Spleen (tissue), 11 donors: ENCODE results near the gene TBC1D10B. TPM values are rescaled to one million over a fixed set of nuclear protein-coding genes. Genes with fewer than 3 reads are reported as not detected.
A peak's percentile ranks its signal among the peaks of the same experiment; 100 is the strongest.

ENCODE experiments used
- DNase-seq: peaks from one replicate; pipeline ENCODE4 v3.0.0-alpha.2; 2020
- H3K27ac ChIP-seq, 8 donors: fragments of 200-600 bp; sonication (generic) in 7 of 8; 1 replicate in 4 of 8; 2 replicates in 4 of 8; pipeline versions ENCODE4 v1.5.0 to v1.8.0; 2016 to 2021; ENCODE audit warnings: inconsistent platforms in 4 of 8, mild to moderate bottlenecking in 4 of 8, moderate library complexity in 1 of 8
- H3K27me3 ChIP-seq, 7 donors: fragments of 200-600 bp; sonication (generic) in 6 of 7; replicated peaks in 1 of 7; 1 replicate in 4 of 7; 2 replicates in 3 of 7; pipeline versions ENCODE4 v1.5.0 to v1.8.0; 2016 to 2021; ENCODE audit warnings: inconsistent platforms in 3 of 7, mild to moderate bottlenecking in 1 of 7
- H3K36me3 ChIP-seq, 6 donors: fragments of 200-600 bp; sonication (generic) in 5 of 6; 1 replicate in 4 of 6; 2 replicates in 2 of 6; pipeline versions ENCODE4 v1.5.0 to v1.8.0; 2016 to 2021; ENCODE audit warnings: inconsistent platforms in 2 of 6
- H3K4me1 ChIP-seq, 6 donors: fragments of 200-600 bp; sonication (generic) in 5 of 6; 1 replicate in 3 of 6; 2 replicates in 3 of 6; pipeline versions ENCODE4 v1.5.0 to v1.8.0; 2016 to 2021; ENCODE audit warnings: inconsistent platforms in 3 of 6
- H3K4me3 ChIP-seq, 8 donors: fragments of 200-600 bp; sonication (generic) in 7 of 8; 1 replicate in 4 of 8; 2 replicates in 4 of 8; pipeline versions ENCODE4 v1.5.0 to v1.8.0; 2016 to 2021; ENCODE audit warnings: inconsistent platforms in 4 of 8, mild to moderate bottlenecking in 4 of 8, moderate library complexity in 2 of 8
- H3K9me3 ChIP-seq, 8 donors: fragments of 200-600 bp; sonication (generic) in 7 of 8; 1 replicate in 4 of 8; 2 replicates in 4 of 8; pipeline versions ENCODE4 v1.5.0 to v1.8.0; 2016 to 2021; ENCODE audit warnings: inconsistent platforms in 4 of 8
- POLR2A ChIP-seq, 3 donors: fragments of 450-650 bp; IDR thresholded peaks; one replicate each; pipeline ENCODE4 v1.5.1; 2017; ENCODE audit warnings: antibody characterized with exemption in 3 of 3, mild to moderate bottlenecking in 1 of 3
- POLR2AphosphoS5 ChIP-seq, 3 donors: sonication (generic); formaldehyde crosslinking; IDR thresholded peaks; one replicate each; pipeline ENCODE4 v1.5.1; 2017; ENCODE audit warnings: antibody characterized with exemption in 3 of 3
- WGBS, 5 donors: extraction: QIAGEN DNeasy Blood & Tissue Kit in 3 of 5; methylation state at CpG; one replicate each; pipeline versions ENCODE4 v1.1.5 to v1.1.7; 2013 to 2018; 5-methylcytosine and 5-hydroxymethylcytosine counted together
- intact Hi-C: fragments of 100-400 bp; cut with DNase I; formaldehyde crosslinking; loops from one replicate; pipeline ENCODE4 v1.15.0; 2023; ENCODE audit warnings: low total_unique reads
- polyA plus RNA-seq, 3 donors: library from polyadenylated mRNA; stranded (reverse); fragments of 200-250 nt; gene quantifications; one replicate each; pipeline ENCODE4 v1.2.1, GENCODE V29; 2013
- total RNA-seq, 7 donors: library from RNA; depleted of rRNA in 3 of 7; stranded (reverse); fragments of >200 nt in 3 of 7; fragmentation: NEBNext Ultra II Directional in 4 of 7; extraction: Animal tissue kit (Norgen Biotek cat#: 25700) in 4 of 7; gene quantifications; one replicate each; pipeline versions ENCODE4 v1.1.0 to v1.2.1, GENCODE V29; 2016 to 2021
- TF ChIP-seq, protein P1 (sequence below), 11 experiments: fragments of 200-600 bp in 7 of 11; fragments of 450-650 bp in 4 of 11; sonication (generic) in 4 of 11; IDR thresholded peaks in 8 of 11; conservative IDR thresholded peaks in 3 of 11; 1 replicate in 7 of 11; 2 replicates in 4 of 11; pipeline versions ENCODE4 v1.4.0 to v1.8.0; 2016 to 2021; ENCODE audit warnings: antibody characterized with exemption in 11 of 11, inconsistent platforms in 4 of 11, mild to moderate bottlenecking in 1 of 11
- donor health status: healthy with polysubstance abuse.
- donor health status: DM: no; HTN: no; CAD: no; lungs with moderate emphysema.
- donor health status: DM: no; HTN: no; CAD: no.
- donor health status: Bipolar disorder and iron deficiency.
- donor health status: healthy.
- donor health status: DM: no; HTN: no; CAD: no.
- donor health status: DM: yes; HTN: yes; CAD: no.

TBC1D10B gene
- total and polyA plus RNA-seq, 10 donors = 17.3 to 50.4 (median 40.3) TPM

- TF ChIP-seq, protein P1, sequence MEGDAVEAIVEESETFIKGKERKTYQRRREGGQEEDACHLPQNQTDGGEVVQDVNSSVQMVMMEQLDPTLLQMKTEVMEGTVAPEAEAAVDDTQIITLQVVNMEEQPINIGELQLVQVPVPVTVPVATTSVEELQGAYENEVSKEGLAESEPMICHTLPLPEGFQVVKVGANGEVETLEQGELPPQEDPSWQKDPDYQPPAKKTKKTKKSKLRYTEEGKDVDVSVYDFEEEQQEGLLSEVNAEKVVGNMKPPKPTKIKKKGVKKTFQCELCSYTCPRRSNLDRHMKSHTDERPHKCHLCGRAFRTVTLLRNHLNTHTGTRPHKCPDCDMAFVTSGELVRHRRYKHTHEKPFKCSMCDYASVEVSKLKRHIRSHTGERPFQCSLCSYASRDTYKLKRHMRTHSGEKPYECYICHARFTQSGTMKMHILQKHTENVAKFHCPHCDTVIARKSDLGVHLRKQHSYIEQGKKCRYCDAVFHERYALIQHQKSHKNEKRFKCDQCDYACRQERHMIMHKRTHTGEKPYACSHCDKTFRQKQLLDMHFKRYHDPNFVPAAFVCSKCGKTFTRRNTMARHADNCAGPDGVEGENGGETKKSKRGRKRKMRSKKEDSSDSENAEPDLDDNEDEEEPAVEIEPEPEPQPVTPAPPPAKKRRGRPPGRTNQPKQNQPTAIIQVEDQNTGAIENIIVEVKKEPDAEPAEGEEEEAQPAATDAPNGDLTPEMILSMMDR (IDR thresholded peaks at IDR 0.05 in 8 of 11, conservative IDR thresholded peaks at IDR 0.05 in 3 of 11) = no peak
- no peak for TF ChIP-seq POLR2A (IDR thresholded peaks at IDR 0.05)
- no peak for TF ChIP-seq POLR2AphosphoS5 (IDR thresholded peaks at IDR 0.05)
- DNase-seq = no peak
- H3K4me1 ChIP-seq = peaks cover 13 to 38% (median 27%) of the 10 kb centered on the region in 6 donors
- intact Hi-C loops = no loop called here
- no peaks in the 10 kb centered on the region for H3K27me3 ChIP-seq
- no peak overlapping the region for H3K27ac ChIP-seq
- no peak overlapping the region for H3K4me3 ChIP-seq
- no peaks in the 10 kb centered on the region for H3K9me3 ChIP-seq
- WGBS, 5 donors = 83 to 94% (median 88%) methylated on average over 6 of the region's 6 CpGs
- H3K36me3 ChIP-seq = peaks cover 0 to 25% (median 5%) of the 10 kb centered on the region in 6 donors
Observed at GRCh38 chr16:30413112-30413806, 43.0 kb upstream of the TBC1D10B start.

- Histone ChIP-seq H3K9me3 (no peaks in the 10 kb centered on the region), H3K27me3 (no peaks in the 10 kb centered on the region), H3K27ac (peak overlapping the region in 5 of 8 donors; percentile 48 to 62 (median 51)), H3K36me3 (peaks cover 0 to 24% (median 5%) of the 10 kb centered on the region in 6 donors), H3K4me3 (no peak overlapping the region), H3K4me1 (peaks cover 16 to 45% (median 32%) of the 10 kb centered on the region in 6 donors)
- 42 to 48% (median 44%) methylated on average over 14 to 15 of the region's 15 CpGs for WGBS, 5 donors
- intact Hi-C loops = no loop called here
- TF ChIP-seq POLR2AphosphoS5 (IDR thresholded peaks at IDR 0.05) (peak; percentile 51 to 75 (median 64)), POLR2A (IDR thresholded peaks at IDR 0.05) (no peak)
- TF ChIP-seq, protein P1 (IDR thresholded peaks at IDR 0.05 in 8 of 11, conservative IDR thresholded peaks at IDR 0.05 in 3 of 11) = peak; percentile 83 to 98 (median 95)
- peak; percentile 97 for DNase-seq
Observed at GRCh38 chr16:30409125-30410060, 39.1 kb upstream of the TBC1D10B start.

DNA sequence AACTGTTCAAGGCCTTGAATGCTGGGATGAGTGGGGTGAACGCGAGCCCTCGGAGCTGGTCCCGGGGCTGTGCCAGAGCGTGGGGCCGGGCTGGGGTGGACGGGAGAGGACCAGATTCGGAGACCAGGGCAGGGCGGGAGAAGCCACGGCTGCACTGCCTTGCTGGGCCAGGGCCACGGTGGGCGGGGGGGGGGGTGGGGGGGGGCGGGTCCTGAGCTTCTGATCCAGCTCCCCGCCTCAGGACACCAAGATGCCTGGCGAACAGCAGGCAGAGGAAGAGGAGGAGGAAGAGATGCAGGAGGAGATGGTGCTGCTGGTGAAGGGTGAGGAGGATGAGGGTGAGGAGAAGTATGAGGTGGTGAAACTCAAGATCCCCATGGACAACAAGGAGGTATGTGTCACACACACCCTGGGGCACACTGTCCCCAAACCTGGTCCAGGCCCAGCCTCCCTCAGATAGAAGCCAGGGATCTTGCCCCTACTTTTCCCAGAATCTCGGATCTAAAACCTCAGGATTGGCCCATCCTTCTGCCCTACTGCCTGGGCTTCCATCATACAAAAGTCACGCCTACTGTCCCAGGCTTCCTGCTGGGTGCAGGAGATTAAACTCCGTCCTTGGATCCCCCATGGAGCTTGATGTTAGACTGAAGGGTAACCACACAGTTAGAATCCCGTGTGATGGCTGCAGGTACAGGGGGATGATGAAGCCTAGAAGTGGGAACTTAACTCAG lies 37.7 kb upstream of the TBC1D10B start:
- Histone ChIP-seq H3K4me3 (peak overlapping the region; percentile 55 to 93 (median 79)), H3K4me1 (peaks cover 16 to 50% (median 32%) of the 10 kb centered on the region in 6 donors), H3K36me3 (peaks cover 0 to 13% (median 5%) of the 10 kb centered on the region in 6 donors), H3K9me3 (no peaks in the 10 kb centered on the region), H3K27ac (peak overlapping the region; percentile 45 to 90 (median 83)), H3K27me3 (no peaks in the 10 kb centered on the region)
- WGBS, 5 donors = 17 to 34% (median 21%) methylated on average over 8 to 17 of the region's 19 CpGs
- no peak for DNase-seq
- intact Hi-C loops = no loop called here
- TF ChIP-seq POLR2A (IDR thresholded peaks at IDR 0.05) = no peak
- no peak for TF ChIP-seq POLR2AphosphoS5 (IDR thresholded peaks at IDR 0.05)
- TF ChIP-seq, protein P1 (IDR thresholded peaks at IDR 0.05 in 8 of 11, conservative IDR thresholded peaks at IDR 0.05 in 3 of 11) = no peak
